Activated CD4-positive, alpha-beta T cell treated with anti-CD3 and anti-CD28 coated beads, Interleukin-2, amount 10 ng/mL, durations not matched to agents 7 days and 5 days (primary cell): ENCODE measurements around the gene RIC8A. TPM values are rescaled to one million over a fixed set of nuclear protein-coding genes. Genes with fewer than 3 reads are reported as not detected.

Experiments used
- CTCF ChIA-PET: fragments of 350-600 bp; sonication (Branson Sonifier 250); formaldehyde crosslinking; loops from one replicate; lab custom pipeline; 2021; ENCODE audit warnings: antibody characterized with exemption; lab: Charles Lee
- POLR2A ChIA-PET: fragments of 350-600 bp; sonication (Branson Sonifier 250); formaldehyde crosslinking; loops from one replicate; lab custom pipeline; 2021; ENCODE audit warnings: antibody characterized with exemption; lab: Charles Lee
- DNase-seq: peaks from one replicate; pipeline ENCODE4 v3.0.0-alpha.2; 2020
- H3K27ac Mint-ChIP-seq: one replicate; pipeline ENCODE4 v1.8.0; 2021; ENCODE audit warnings: mild to moderate bottlenecking, moderate library complexity, mixed read lengths
- H3K27me3 Mint-ChIP-seq: one replicate; pipeline ENCODE4 v1.8.0; 2021; ENCODE audit warnings: mixed read lengths
- H3K36me3 Mint-ChIP-seq: one replicate; pipeline ENCODE4 v1.8.0; 2021; ENCODE audit warnings: low read depth, mixed read lengths
- H3K4me1 Mint-ChIP-seq: one replicate; pipeline ENCODE4 v1.8.0; 2021; ENCODE audit warnings: mixed read lengths
- H3K4me3 Mint-ChIP-seq: one replicate; pipeline ENCODE4 v1.8.0; 2021; ENCODE audit warnings: mild to moderate bottlenecking, moderate library complexity, mixed read lengths
- H3K9me3 Mint-ChIP-seq: one replicate; pipeline ENCODE4 v1.8.0; 2021; ENCODE audit warnings: mixed read lengths
- total RNA-seq, 2 experiments: library from RNA; stranded (reverse); gene quantifications; one replicate each; pipeline ENCODE4 v1.2.3, GENCODE V29; 2021

The RIC8A gene
- total RNA-seq, 2 experiments from 2014 or later = 111 to 124 TPM

DNA sequence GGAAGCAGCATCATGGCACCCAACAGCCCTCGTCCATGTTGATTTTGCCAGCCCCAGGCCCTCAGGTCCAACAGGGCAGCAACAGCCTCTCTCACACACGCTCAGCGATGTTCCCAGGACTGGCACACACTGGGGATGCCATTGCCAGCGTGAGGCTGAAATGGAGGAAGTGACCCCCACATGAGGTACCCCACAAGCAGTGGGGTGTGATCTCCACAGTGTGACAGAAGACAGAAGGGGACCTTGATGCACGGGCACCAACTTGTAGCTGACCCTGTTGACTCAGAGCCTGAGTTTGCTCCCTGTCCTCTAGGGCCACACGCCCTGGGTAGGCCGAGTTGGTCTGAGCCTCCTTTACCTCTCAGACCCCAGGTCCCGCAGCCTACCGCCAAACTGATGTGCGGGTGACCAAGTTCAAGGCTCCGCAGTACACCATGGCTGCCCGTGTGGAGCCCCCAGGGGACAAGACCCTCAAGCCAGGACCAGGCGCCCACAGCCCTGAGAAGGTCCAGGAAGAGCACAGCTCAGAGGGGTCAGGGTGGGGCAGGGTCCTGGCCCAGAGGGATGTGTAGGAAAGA, 8.4 kb upstream of the RIC8A start:
- POLR2A ChIA-PET = no interaction called here
- CTCF ChIA-PET = interaction anchor here (1.1 kb wide), 1 partner anchor 52 kb away, joined by 3 read pairs; no protein-coding TSS in a partner anchor
- Mint-ChIP-seq H3K4me1 (peaks cover 30% of the 10 kb centered on the region), H3K27ac (no peak overlapping the region), H3K27me3 (no peaks in the 10 kb centered on the region), H3K4me3 (no peak overlapping the region), H3K9me3 (no peaks in the 10 kb centered on the region), H3K36me3 (peaks cover 15% of the 10 kb centered on the region)
- DNase-seq = peak; percentile 4

- H3K9me3 Mint-ChIP-seq = no peaks in the 10 kb centered on the region
- POLR2A ChIA-PET = no interaction called here
- H3K36me3 Mint-ChIP-seq = peaks cover 20% of the 10 kb centered on the region
Observed at GRCh38 chr11:199782-200181, 7.7 kb upstream of the RIC8A start.

DNA sequence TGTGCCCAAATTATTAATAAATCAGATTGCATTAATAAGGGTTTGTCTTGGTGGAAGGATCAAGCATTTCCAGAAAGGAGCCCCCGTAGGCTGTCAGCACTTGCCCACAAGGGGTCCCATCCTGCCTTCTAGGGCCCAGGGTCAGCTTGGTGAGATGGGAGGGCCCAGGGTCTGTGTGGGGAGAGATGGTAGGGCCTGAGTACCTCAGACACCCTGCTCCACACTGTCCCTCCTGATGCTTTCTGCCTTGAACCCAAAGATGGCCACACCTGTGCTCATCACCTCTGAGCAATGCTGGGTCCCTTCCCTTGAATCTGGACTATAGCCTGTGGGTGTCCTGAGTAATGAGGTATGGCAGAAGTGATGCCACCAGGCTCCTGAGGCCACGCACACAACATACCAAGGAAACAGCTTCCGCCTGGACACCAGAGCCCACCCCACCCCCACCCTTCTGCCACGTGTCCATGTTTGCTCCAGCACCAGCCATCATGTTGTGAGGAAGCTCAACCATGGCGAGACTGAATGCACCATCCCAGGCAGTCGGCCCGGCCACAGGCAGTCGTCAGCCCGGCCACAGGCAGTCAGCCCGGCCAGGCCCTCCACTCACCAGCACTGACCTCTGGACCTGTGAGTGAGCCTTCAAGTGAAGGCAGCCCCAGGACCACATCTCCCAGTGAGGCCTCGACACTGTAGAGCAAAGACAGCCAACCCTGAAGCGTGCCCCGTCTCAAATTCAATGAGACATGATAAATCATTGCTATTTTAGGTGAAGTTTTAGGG, 7.1 kb upstream of the RIC8A start:
- Mint-ChIP-seq H3K4me1 (peaks cover 39% of the 10 kb centered on the region), H3K36me3 (peaks cover 22% of the 10 kb centered on the region), H3K9me3 (no peaks in the 10 kb centered on the region), H3K4me3 (no peak overlapping the region), H3K27me3 (no peaks in the 10 kb centered on the region), H3K27ac (peak overlapping the region; percentile 41)
- CTCF ChIA-PET = interaction anchor here (0.6 kb wide), 1 partner anchor 163 kb away, joined by 3 read pairs; no protein-coding TSS in a partner anchor
- POLR2A ChIA-PET = no interaction called here
- peak; percentile 4 for DNase-seq

More at GRCh38 chr11:199782-200181, 7.7 kb upstream of the RIC8A start:
- no peak overlapping the region for H3K27ac Mint-ChIP-seq
- DNase-seq = peak; percentile 7
- CTCF ChIA-PET = interaction anchor here (0.6 kb wide), 1 partner anchor 164 kb away, joined by 3 read pairs; no protein-coding TSS in a partner anchor
- H3K27me3 Mint-ChIP-seq = no peaks in the 10 kb centered on the region
- peaks cover 34% of the 10 kb centered on the region for H3K4me1 Mint-ChIP-seq
- H3K4me3 Mint-ChIP-seq = no peak overlapping the region

DNA sequence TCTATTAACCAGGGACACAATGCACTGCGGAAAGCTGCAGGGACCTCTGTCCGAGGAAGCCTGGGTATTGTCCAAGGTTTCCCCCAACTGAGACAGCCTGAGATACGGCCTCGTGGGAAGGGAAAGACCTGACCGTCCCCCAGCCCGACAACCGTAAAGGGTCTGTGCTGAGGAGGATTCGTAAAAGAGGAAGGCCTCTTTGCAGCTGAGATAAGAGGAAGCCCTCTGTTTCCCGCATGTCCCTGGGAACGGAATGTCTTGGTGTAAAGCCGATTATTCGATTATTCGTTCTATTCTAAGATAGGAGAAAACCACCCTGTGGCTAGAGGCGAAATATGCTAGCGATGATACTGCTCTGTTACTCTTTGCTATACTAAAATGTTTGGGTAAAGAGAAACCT, 5.5 kb upstream of the RIC8A start:
- Mint-ChIP-seq H3K4me1 (peaks cover 48% of the 10 kb centered on the region), H3K36me3 (peaks cover 25% of the 10 kb centered on the region), H3K4me3 (no peak overlapping the region), H3K27me3 (no peaks in the 10 kb centered on the region), H3K9me3 (no peaks in the 10 kb centered on the region), H3K27ac (peak overlapping the region; percentile 85)
- ChIA-PET POLR2A (no interaction called here), CTCF (no interaction called here)
- no peak for DNase-seq

DNA sequence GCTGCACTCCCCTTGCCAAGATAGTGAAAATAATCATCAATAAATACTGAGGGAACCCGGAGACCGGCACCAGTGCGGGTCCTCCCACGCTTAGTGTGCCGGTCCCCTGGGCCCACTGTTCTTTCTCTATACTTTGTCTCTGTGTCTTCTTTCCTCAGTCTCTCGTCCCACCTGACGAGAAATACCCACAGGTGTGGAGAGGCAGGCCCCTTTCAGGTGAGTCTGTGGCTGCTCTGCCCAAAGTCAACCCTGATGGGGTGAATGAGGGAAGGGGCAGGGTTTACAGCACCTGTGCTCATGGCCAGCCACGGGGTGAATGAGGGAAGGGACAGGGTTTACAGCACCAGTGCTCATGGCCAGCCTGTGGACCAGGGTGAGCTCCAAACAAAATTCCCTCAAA, 5.0 kb upstream of the RIC8A start:
- ChIA-PET CTCF (no interaction called here), POLR2A (no interaction called here)
- Mint-ChIP-seq H3K4me1 (peaks cover 48% of the 10 kb centered on the region), H3K27me3 (no peaks in the 10 kb centered on the region), H3K9me3 (no peaks in the 10 kb centered on the region), H3K27ac (peak overlapping the region; percentile 85), H3K36me3 (peaks cover 28% of the 10 kb centered on the region), H3K4me3 (no peak overlapping the region)
- no peak for DNase-seq

DNA sequence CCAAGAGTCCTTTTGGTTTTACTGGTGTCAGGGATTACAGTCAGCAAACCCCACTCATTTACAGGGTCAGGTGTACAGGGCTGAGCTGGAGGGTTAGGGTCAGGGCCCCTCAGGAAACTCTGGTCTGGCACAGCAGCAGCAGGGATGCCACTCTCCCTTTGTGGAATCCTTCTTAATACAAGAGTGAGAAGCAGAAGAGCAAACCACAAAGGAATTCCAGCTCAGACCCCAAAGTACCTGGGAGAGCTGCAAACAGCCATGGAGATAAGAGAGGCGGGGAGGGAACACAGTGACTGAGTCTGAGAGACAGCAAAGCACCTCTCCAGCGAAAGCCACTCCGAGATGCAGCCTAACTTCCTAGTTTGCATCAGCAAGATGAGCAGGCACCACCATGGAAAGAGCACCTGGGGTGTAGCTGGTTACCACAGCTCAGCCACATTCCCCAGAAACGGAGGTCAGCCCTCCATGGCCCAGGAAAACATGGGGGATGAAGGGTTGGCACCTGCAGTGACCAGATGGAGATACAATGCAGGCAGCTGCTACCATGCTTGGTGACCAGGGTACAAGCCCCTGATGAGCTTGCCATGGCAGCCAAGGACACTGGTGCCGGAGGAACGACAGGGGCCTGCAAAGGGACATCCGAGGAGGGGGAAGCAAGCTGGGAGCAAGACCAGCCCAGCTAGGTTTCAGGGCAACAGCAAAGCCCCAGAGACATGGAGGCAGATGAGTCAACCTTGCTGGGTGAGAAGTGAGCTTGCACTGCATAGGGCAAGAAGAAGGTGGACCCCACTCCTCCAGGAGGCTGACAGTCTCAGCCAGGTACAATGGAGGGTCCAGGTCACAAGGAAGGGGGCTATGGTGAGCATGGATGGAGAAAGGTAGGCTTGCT, 4.2 kb upstream of the RIC8A start:
- H3K9me3 Mint-ChIP-seq = no peaks in the 10 kb centered on the region
- no peak for DNase-seq
- peaks cover 48% of the 10 kb centered on the region for H3K4me1 Mint-ChIP-seq
- peak overlapping the region; percentile 85 for H3K27ac Mint-ChIP-seq
- ChIA-PET POLR2A (no interaction called here), CTCF (interaction anchor here (1.1 kb wide), 1 partner anchor 27 kb away, joined by 3 read pairs; no protein-coding TSS in a partner anchor)
- H3K36me3 Mint-ChIP-seq = peaks cover 30% of the 10 kb centered on the region
- H3K4me3 Mint-ChIP-seq = no peak overlapping the region
- no peaks in the 10 kb centered on the region for H3K27me3 Mint-ChIP-seq

DNA sequence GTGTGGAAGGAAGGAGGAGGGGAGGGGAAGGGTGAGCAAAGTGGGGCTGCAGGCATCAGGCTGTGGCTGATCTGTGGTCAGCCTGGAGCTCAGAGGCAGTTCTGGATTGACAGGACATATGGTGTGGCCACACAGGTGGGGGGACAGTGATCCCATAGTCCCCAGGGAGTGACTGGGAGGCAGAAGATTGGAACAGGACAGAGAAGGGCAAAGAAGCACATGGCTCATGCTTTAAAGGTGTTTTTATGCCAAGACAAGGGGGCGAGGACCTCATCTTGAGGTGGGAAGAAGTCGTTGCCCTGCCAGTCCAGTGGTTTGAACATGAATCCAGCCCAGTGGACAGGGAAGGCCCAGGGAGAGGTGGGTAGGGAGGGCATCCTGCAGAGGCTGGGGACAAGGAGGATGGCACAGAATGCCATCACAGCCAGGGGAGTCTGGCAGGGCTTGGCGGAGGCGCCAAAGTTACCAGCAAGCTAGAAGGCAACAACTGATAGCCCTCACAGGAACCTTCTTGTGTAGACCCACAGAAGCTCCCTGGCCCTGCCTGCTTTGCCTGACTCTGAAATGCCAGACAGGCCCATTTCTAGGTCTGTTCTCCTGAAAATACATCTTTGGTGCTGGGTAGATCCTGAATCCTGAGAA, 3.4 kb upstream of the RIC8A start:
- Mint-ChIP-seq H3K36me3 (peaks cover 32% of the 10 kb centered on the region), H3K27ac (no peak overlapping the region), H3K4me1 (peaks cover 48% of the 10 kb centered on the region), H3K9me3 (no peaks in the 10 kb centered on the region), H3K4me3 (no peak overlapping the region), H3K27me3 (no peaks in the 10 kb centered on the region)
- DNase-seq = no peak
- ChIA-PET POLR2A (no interaction called here), CTCF (interaction anchor here (0.6 to 1.1 kb wide), 2 partner anchors 26 kb away, joined by 3 read pairs; no protein-coding TSS in a partner anchor)

- Mint-ChIP-seq H3K9me3 (no peaks in the 10 kb centered on the region), H3K4me1 (peaks cover 51% of the 10 kb centered on the region), H3K27ac (peak overlapping the region; percentile 19), H3K27me3 (no peaks in the 10 kb centered on the region), H3K4me3 (peak overlapping the region; percentile 36), H3K36me3 (peaks cover 34% of the 10 kb centered on the region)
- ChIA-PET CTCF (interaction anchor here (0.6 kb wide), 2 partner anchors 25 to 306 kb away, joined by 3 read pairs; no protein-coding TSS in a partner anchor), POLR2A (no interaction called here)
- no peak for DNase-seq
Observed at GRCh38 chr11:204587-205109, 2.9 kb upstream of the RIC8A start.

GRCh38 chr11:205221-206001, 2.1 kb upstream of the RIC8A start:
- POLR2A ChIA-PET = no interaction called here
- Mint-ChIP-seq H3K4me3 (peak overlapping the region; percentile 95), H3K9me3 (no peaks in the 10 kb centered on the region), H3K27me3 (no peaks in the 10 kb centered on the region), H3K36me3 (peaks cover 41% of the 10 kb centered on the region), H3K4me1 (peaks cover 59% of the 10 kb centered on the region), H3K27ac (peak overlapping the region; percentile 19)
- DNase-seq = no peak
- CTCF ChIA-PET = interaction anchor here (1.1 kb wide), 1 partner anchor 158 kb away, joined by 3 read pairs; no protein-coding TSS in a partner anchor

GRCh38 chr11:206002-206384, 1.5 kb upstream of the RIC8A start:
- H3K27me3 Mint-ChIP-seq = no peaks in the 10 kb centered on the region
- no peaks in the 10 kb centered on the region for H3K9me3 Mint-ChIP-seq

GRCh38 chr11:206526-207207, 841 bp upstream of the RIC8A start:
- Mint-ChIP-seq H3K27ac (peak overlapping the region; percentile 99), H3K36me3 (peaks cover 54% of the 10 kb centered on the region), H3K9me3 (no peaks in the 10 kb centered on the region), H3K27me3 (no peaks in the 10 kb centered on the region), H3K4me1 (peaks cover 54% of the 10 kb centered on the region), H3K4me3 (peak overlapping the region; percentile 95)
- ChIA-PET POLR2A (interaction anchor here (0.5 to 1.4 kb wide), 5 partner anchors 81 to 242 kb away, joined by 3 to 4 read pairs (median 4); no protein-coding TSS in a partner anchor), CTCF (interaction anchor here (0.7 to 1.8 kb wide), 13 partner anchors 9 to 239 kb away, joined by 3 to 6 read pairs (median 3); a partner anchor contains a TSS)
- no peak for DNase-seq

More at GRCh38 chr11:206002-206384, 1.5 kb upstream of the RIC8A start:
- DNase-seq = no peak
- Mint-ChIP-seq H3K4me1 (peaks cover 60% of the 10 kb centered on the region), H3K36me3 (peaks cover 47% of the 10 kb centered on the region), H3K4me3 (peak overlapping the region; percentile 95), H3K27ac (peak overlapping the region; percentile 47)
- ChIA-PET CTCF (interaction anchor here (1.1 to 1.8 kb wide), 2 partner anchors 9 to 157 kb away, joined by 3 to 6 read pairs; a partner anchor contains a TSS), POLR2A (no interaction called here)
